HuH-7 (cell line): ENCODE measurements around the gene PTX4.
A peak's percentile ranks its signal among the peaks of the same experiment; 100 is the strongest.

Source experiments
- DNase-seq: peaks from one replicate; pipeline ENCODE4 v3.0.0; 2011; ENCODE audit warnings: low spot score

Gene PTX4

DNA sequence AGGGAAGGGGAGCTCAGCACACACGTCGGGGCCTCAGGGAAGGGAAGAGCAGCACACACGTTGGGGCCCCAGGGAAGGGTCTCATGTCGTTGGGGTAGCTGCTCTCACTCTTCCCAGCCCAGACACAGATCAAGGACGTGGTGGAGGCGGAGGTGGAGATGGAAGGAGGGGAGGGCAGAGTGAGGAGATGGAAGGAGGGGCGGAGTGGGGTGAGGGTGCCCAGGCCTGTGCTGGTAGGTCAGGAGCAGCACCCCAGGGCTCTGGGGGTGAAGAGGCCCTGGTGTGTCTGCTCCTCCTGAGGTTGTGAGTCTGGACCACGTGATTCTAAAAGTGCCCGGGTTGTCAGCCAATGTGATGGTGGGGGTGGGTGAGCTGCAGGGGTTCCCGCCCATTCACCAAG lies 28.8 kb downstream of the PTX4 start:
- no peak for DNase-seq

DNA sequence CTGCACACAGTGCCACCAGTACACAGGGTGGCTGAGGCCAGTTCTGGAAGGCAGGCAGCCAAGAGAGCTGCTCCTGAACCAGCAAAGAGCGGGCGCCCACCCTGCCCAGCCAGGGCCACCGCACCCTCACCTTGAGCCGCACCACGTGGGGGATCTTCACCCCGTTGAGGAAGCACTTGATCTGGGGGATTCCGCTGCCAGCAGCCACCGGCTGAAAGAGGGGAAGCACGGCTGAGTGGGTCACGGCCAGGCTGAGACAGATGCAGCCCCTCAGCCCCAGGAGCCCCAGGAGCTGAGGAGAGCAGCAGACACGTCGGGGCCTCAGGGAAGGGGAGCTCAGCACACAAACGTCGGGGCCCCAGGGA lies 29.8 kb downstream of the PTX4 start:
- no peak for DNase-seq

GRCh38 chr16:1458336-1458976 lies 30.3 kb downstream of the PTX4 start:
- DNase-seq = no peak

- DNase-seq = no peak
These were observed 31.1 kb downstream of the PTX4 start for GRCh38 chr16:1457489-1458245.

GRCh38 chr16:1456951-1457350 lies 31.8 kb downstream of the PTX4 start:
- DNase-seq = no peak

DNA sequence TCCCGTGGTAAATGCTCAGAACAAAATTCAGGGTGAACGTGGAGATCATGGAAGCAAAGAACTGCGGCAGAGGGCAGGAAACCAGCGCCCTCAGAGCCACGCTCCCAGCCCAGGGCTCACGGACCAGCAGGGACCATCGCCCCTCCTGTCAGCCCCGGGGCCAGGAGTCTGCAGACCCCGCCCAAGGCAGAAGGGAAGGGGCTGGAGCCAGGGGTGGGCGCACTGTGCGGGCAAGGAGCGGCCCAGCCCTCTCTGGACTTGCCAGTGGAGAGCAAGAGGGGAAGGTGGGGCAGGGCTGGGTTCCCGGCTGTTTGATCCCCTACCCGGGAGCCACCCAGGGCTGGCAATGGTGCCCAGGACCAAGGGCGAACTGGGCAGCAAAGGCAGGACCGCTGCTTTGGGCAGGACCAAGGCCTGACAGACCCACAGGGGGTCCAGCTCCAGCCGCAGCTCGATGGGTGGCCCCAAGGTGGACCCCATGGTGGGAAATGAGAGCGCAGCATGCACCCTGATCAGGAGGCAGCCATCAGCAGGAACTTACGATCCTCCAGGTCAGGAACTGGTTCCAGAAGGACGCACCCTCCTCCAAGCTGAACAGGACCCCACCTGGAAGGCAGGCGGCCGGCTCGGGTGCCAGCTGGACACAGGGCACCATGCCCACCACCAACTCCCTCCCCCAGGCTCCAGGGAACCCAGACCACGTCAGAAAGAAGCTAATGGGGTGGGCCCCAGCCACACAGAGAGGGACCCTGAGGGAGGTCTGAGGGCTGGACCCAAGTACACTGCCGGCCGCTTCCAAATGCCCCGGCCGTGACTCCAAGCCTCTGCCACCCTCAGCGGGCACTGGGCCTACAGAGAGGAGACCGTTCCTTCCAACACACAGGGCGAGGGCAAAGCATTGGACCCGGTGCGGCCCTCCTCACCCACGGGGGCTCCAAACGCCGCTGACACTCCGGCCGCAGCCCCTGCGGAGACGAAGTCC lies 33.3 kb downstream of the PTX4 start:
- no peak for DNase-seq

- DNase-seq = no peak
These were observed 34.2 kb downstream of the PTX4 start for GRCh38 chr16:1454561-1454960.

GRCh38 chr16:1453316-1453715 lies 35.4 kb downstream of the PTX4 start:
- no peak for DNase-seq

- no peak for DNase-seq
These were observed 36.2 kb downstream of the PTX4 start for GRCh38 chr16:1452530-1452929.

DNA sequence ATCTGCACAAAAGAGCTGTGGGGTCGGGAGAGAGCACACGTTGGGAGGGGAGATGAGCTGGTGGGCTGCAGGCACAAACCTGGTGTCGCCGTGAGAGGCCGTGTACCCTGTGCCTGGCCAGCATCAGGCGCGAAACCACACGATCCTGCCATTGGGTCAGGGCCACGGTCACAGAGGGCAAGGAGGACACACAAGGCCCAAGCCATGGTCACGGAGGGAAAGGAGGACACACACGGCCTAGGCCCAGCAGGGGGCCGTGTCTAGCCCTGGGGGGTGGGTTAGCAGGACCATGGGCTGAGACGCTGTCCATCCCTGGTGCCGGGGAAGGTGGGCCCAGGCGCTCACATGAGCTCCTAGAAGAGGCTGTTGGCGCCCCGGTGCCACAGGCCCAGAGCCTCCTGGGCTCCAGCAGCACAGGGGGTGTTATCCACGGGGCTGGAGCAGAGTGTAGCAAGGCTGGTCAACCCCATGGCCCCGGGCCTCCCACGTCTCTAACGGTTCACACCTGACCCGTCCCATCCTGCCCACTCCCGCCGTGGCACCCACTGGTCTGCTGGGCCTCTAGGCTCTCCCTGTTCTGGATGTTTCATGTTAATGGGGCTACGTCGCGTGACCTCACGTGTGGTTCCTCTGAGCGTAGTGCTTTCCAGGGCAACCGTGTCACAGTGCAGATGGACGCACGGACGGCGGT lies 36.9 kb downstream of the PTX4 start:
- DNase-seq = no peak

DNA sequence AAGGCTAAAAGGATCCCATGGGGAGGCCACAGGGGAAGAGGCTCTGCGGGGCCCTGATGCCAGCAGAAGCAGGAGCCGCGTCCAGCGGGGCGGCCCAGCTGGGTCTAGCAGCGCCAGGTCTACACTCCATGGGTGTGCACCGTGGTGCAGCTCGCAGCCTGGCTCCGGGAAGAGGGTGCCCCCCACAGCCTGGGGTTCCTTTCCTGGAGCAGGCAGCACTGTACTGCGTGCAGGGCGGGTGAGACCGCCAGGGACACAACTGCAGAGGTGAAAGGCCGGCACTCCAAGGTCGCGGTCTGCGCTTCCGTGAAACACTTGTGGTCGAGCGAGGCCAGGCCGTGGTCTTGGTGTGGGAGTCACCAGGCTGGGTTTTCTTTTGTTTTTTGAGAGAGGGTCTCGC lies 37.9 kb downstream of the PTX4 start:
- no peak for DNase-seq

GRCh38 chr16:1450218-1450617 lies 38.5 kb downstream of the PTX4 start:
- DNase-seq = peak; percentile 39

- DNase-seq = no peak
These were observed 39.4 kb downstream of the PTX4 start for GRCh38 chr16:1449201-1449788.

- no peak for DNase-seq
These were observed 40.1 kb downstream of the PTX4 start for GRCh38 chr16:1448536-1449116.

DNA sequence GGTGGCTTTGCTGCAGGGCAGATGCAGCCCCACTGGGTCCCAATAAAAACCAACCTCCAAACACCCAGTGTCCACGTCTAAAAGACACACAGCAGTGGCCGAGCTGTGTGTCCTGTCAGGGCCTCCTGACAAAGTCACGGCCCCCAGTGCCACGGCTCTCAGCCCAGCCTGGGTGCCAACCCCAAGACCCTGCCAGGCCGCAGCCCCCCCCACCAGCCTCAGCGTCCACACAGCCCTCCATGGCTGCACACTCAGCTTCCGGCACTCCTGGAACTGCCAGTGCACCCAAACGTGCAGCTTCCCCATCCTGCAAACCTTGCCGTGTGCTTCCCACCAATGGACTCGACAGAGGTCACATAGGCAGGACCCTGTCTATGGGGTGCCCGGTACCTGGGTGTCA lies 40.8 kb downstream of the PTX4 start:
- DNase-seq = no peak

GRCh38 chr16:1446296-1447080 lies 42.3 kb downstream of the PTX4 start:
- no peak for DNase-seq

- DNase-seq = no peak
These were observed 43.1 kb downstream of the PTX4 start for GRCh38 chr16:1445518-1446203.

GRCh38 chr16:1444730-1445517 lies 43.8 kb downstream of the PTX4 start:
- no peak for DNase-seq
